Erythroblast (primary cell): ENCODE measurements around the gene PCDHAC2.

Experiments
- GATA1 ChIP-seq: IDR thresholded peaks from 2 replicates; pipeline ENCODE4 v1.6.1; 2011; ENCODE audit warnings: low read depth, mild to moderate bottlenecking, control low read depth, low read length, moderate library complexity
- POLR2A ChIP-seq: IDR thresholded peaks from 2 replicates; pipeline ENCODE4 v1.6.1; 2011; ENCODE audit warnings: mild to moderate bottlenecking, low read length

- TF ChIP-seq POLR2A (no peak), GATA1 (no peak)
These were observed 14.6 kb upstream of the PCDHAC2 start for GRCh38 chr5:140951636-140952035.
